ENCODE measurements around the gene NUDT16L1.

DNA sequence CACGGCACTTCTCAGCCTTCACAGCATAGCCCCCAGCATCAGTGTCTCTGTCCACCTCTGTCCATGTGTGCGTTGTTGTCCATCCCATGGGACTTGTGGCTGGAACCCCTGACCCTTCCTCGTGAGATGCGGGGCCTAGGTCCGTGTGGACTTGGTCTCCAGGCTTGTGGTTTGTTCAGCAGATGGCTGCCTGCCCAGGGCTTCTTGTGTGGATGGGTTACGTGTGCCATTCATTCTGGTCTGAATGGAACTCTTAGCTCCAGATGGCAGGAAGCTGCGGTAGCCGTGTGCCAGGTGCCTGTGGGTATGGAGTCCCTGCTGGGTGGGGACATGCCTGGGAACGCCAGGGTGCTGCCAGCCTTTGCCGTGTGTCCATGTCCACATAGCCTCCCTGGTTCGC, 31.7 kb upstream of the NUDT16L1 start:
- TF ChIP-seq CTCF (IDR thresholded peaks at IDR 0.05) (no peak), POLR2A (IDR thresholded peaks at IDR 0.05) (no peak)

Data from transverse colon (tissue), 3 donors.